WTC11 (cell line): Measurements from ENCODE around the gene SF3B5. TPM values are rescaled to one million over a fixed set of nuclear protein-coding genes. Genes with fewer than 3 reads are reported as not detected.
A peak's percentile ranks its signal among the peaks of the same experiment; 100 is the strongest.

ENCODE experiments used
- ATAC-seq: fragments of 200-7000 bp; cut with Tn5 transposase; 2 replicates; pipeline ENCODE4 v1.10.0; 2021; ENCODE audit warnings: mild to moderate bottlenecking, moderate library complexity
- CTCF ChIA-PET: fragments of 300-600 bp; sonication (Branson Sonifier 250); formaldehyde crosslinking; loops from one replicate; lab custom pipeline; 2021; ENCODE audit warnings: antibody characterized with exemption; lab: Charles Lee
- POLR2A ChIA-PET: fragments of 350-600 bp; sonication (Branson Sonifier 250); formaldehyde crosslinking; loops from one replicate; lab custom pipeline; 2021; ENCODE audit warnings: antibody characterized with exemption; lab: Charles Lee
- DNase-seq: peaks from one replicate; pipeline ENCODE4 v3.0.0; 2021; ENCODE audit warnings: low spot score
- H3K27ac Mint-ChIP-seq: 2 replicates; pipeline ENCODE4 v1.8.0; 2021; ENCODE audit warnings: mixed read lengths
- H3K27me3 Mint-ChIP-seq: 2 replicates; pipeline ENCODE4 v1.8.0; 2021; ENCODE audit warnings: low read depth, mild to moderate bottlenecking, moderate library complexity, mixed read lengths
- H3K36me3 Mint-ChIP-seq: 2 replicates; pipeline ENCODE4 v1.8.0; 2021; ENCODE audit warnings: mixed read lengths
- H3K4me1 Mint-ChIP-seq: 2 replicates; pipeline ENCODE4 v1.8.0; 2022; ENCODE audit warnings: mixed read lengths
- H3K4me3 Mint-ChIP-seq: 2 replicates; pipeline ENCODE4 v1.8.0; 2021; ENCODE audit warnings: mild to moderate bottlenecking, moderate library complexity, mixed read lengths
- H3K9me3 Mint-ChIP-seq: 2 replicates; pipeline ENCODE4 v1.8.0; 2021; ENCODE audit warnings: mixed read lengths
- AFF4 ChIP-seq: sonication (generic); formaldehyde crosslinking; IDR thresholded peaks from 2 replicates; pipeline ENCODE4 v1.8.1; 2023; ENCODE audit warnings: mild to moderate bottlenecking, missing genetic modification reagents, borderline replicate concordance
- ATF1 ChIP-seq: sonication (generic); formaldehyde crosslinking; IDR thresholded peaks from 2 replicates; pipeline ENCODE4 v1.8.1; 2023; ENCODE audit warnings: mild to moderate bottlenecking, moderate library complexity, missing genetic modification reagents
- ATF6 ChIP-seq: sonication (generic); formaldehyde crosslinking; IDR thresholded peaks from 2 replicates; pipeline ENCODE4 v1.8.1; 2023; ENCODE audit warnings: mild to moderate bottlenecking, missing genetic modification reagents
- CBFB ChIP-seq: sonication (generic); formaldehyde crosslinking; IDR thresholded peaks from 2 replicates; pipeline ENCODE4 v1.8.1; 2022; ENCODE audit warnings: mild to moderate bottlenecking, low read depth, missing genetic modification reagents
- HMGA2 ChIP-seq: fragments of 250-450 bp; sonication (Bioruptor Pico); IDR thresholded peaks from 2 replicates; pipeline ENCODE4 v1.4.0; 2021; ENCODE audit warnings: mild to moderate bottlenecking, moderate library complexity
- MYBL2 ChIP-seq: sonication (generic); formaldehyde crosslinking; IDR thresholded peaks from 2 replicates; pipeline ENCODE4 v1.8.1; 2023; ENCODE audit warnings: mild to moderate bottlenecking, moderate library complexity, missing genetic modification reagents
- SP1 ChIP-seq: sonication (generic); formaldehyde crosslinking; conservative IDR thresholded peaks from 2 replicates; pipeline ENCODE4 v1.8.1; 2022; ENCODE audit warnings: missing genetic modification reagents
- TP53 ChIP-seq: sonication (generic); formaldehyde crosslinking; IDR thresholded peaks from 2 replicates; pipeline ENCODE4 v1.8.1; 2023; ENCODE audit warnings: mild to moderate bottlenecking, missing genetic modification reagents
- USF2 ChIP-seq: sonication (generic); formaldehyde crosslinking; IDR thresholded peaks from 2 replicates; pipeline ENCODE4 v1.8.1; 2023; ENCODE audit warnings: mild to moderate bottlenecking, missing genetic modification reagents, moderate library complexity
- ZNF263 ChIP-seq: sonication (generic); formaldehyde crosslinking; IDR thresholded peaks from 2 replicates; pipeline ENCODE4 v1.8.1; 2022; ENCODE audit warnings: low read depth, mild to moderate bottlenecking, moderate library complexity, missing genetic modification reagents
- ZNF425 ChIP-seq: fragments of 250-450 bp; sonication (Bioruptor Pico); conservative IDR thresholded peaks from 2 replicates; pipeline ENCODE4 v1.9.0; 2021; ENCODE audit warnings: mild to moderate bottlenecking
- total RNA-seq: library from RNA; stranded (reverse); gene quantifications from 3 replicates; pipeline ENCODE4 v1.2.3, GENCODE V29; 2021
- TF ChIP-seq, protein P1 (sequence below): sonication (generic); formaldehyde crosslinking; IDR thresholded peaks from 2 replicates; pipeline ENCODE4 v1.8.0; 2022; ENCODE audit warnings: mild to moderate bottlenecking, missing genetic modification reagents
- TF ChIP-seq, protein P2 (sequence below): fragments of 250-450 bp; sonication (Bioruptor Pico); IDR thresholded peaks from 2 replicates; pipeline ENCODE4 v1.8.0; 2021; ENCODE audit warnings: mild to moderate bottlenecking
- TF ChIP-seq, protein P3 (sequence below): sonication (generic); formaldehyde crosslinking; IDR thresholded peaks from 2 replicates; pipeline ENCODE4 v1.8.1; 2023; ENCODE audit warnings: mild to moderate bottlenecking, missing genetic modification reagents

The SF3B5 gene
- total RNA-seq, 1 experiment from 2014 or later: 181 TPM

- ChIA-PET CTCF (interaction anchor here (0.9 to 3.9 kb wide), 8 partner anchors 25 to 488 kb away, joined by 3 to 21 read pairs (median 6); partner anchors contain the start of gene SF3B5), POLR2A (interaction anchor here (1.0 kb wide), 1 partner anchor 29 kb away, joined by 4 read pairs; no protein-coding TSS in a partner anchor)
- Mint-ChIP-seq H3K27ac (no peak overlapping the region), H3K4me1 (peaks cover 38% of the 10 kb centered on the region), H3K36me3 (no peaks in the 10 kb centered on the region), H3K4me3 (peak overlapping the region; percentile 82), H3K27me3 (peaks cover 81% of the 10 kb centered on the region), H3K9me3 (peaks cover 2% of the 10 kb centered on the region; the same call in 1 of the 2 replicates)
- TF ChIP-seq USF2: peak; percentile 72
- TF ChIP-seq, protein P1, sequence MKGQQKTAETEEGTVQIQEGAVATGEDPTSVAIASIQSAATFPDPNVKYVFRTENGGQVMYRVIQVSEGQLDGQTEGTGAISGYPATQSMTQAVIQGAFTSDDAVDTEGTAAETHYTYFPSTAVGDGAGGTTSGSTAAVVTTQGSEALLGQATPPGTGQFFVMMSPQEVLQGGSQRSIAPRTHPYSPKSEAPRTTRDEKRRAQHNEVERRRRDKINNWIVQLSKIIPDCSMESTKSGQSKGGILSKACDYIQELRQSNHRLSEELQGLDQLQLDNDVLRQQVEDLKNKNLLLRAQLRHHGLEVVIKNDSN (CRISPR knock-in tag): peak; percentile 63; the same call in 1 of the 2 replicates
- TF ChIP-seq HMGA2 (CRISPR knock-in tag): no peak
- TF ChIP-seq ZNF263 (CRISPR knock-in tag): no peak
- TF ChIP-seq, protein P2, sequence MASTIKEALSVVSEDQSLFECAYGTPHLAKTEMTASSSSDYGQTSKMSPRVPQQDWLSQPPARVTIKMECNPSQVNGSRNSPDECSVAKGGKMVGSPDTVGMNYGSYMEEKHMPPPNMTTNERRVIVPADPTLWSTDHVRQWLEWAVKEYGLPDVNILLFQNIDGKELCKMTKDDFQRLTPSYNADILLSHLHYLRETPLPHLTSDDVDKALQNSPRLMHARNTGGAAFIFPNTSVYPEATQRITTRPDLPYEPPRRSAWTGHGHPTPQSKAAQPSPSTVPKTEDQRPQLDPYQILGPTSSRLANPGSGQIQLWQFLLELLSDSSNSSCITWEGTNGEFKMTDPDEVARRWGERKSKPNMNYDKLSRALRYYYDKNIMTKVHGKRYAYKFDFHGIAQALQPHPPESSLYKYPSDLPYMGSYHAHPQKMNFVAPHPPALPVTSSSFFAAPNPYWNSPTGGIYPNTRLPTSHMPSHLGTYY (CRISPR knock-in tag): no peak
- DNase-seq (no peak), ATAC-seq (no peak)
Measured at GRCh38 chr6:144063246-144063743, 32.1 kb downstream of the SF3B5 start.

- ATAC-seq: no peak
- H3K36me3 Mint-ChIP-seq: no peaks in the 10 kb centered on the region
- TF ChIP-seq TP53 (CRISPR knock-in tag) (no peak), AFF4 (no peak), CBFB (no peak), ATF1 (no peak), ATF6 (CRISPR knock-in tag) (no peak), MYBL2 (no peak), ZNF425 (CRISPR knock-in tag) (no peak), SP1 (no peak), ZNF263 (CRISPR knock-in tag) (no peak)
- TF ChIP-seq, protein P3, sequence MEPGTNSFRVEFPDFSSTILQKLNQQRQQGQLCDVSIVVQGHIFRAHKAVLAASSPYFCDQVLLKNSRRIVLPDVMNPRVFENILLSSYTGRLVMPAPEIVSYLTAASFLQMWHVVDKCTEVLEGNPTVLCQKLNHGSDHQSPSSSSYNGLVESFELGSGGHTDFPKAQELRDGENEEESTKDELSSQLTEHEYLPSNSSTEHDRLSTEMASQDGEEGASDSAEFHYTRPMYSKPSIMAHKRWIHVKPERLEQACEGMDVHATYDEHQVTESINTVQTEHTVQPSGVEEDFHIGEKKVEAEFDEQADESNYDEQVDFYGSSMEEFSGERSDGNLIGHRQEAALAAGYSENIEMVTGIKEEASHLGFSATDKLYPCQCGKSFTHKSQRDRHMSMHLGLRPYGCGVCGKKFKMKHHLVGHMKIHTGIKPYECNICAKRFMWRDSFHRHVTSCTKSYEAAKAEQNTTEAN: no peak
- TF ChIP-seq, protein P1 (CRISPR knock-in tag): no peak
- H3K4me3 Mint-ChIP-seq: peak overlapping the region; percentile 82
- H3K4me1 Mint-ChIP-seq: peaks cover 38% of the 10 kb centered on the region
- peaks cover 77% of the 10 kb centered on the region for H3K27me3 Mint-ChIP-seq
- no peak for DNase-seq
- peaks cover 4% of the 10 kb centered on the region; the same call in 1 of the 2 replicates for H3K9me3 Mint-ChIP-seq
- ChIA-PET POLR2A (no interaction called here), CTCF (interaction anchor here (2.7 to 3.9 kb wide), 2 partner anchors 121 to 123 kb away, joined by 11 to 21 read pairs; no protein-coding TSS in a partner anchor)
- H3K27ac Mint-ChIP-seq: no peak overlapping the region
Measured at GRCh38 chr6:144062786-144063185, 32.6 kb downstream of the SF3B5 start.
